GM10847 (cell line): Measurements from ENCODE around the gene AKT1S1.

Experiments
- POLR2A ChIP-seq: IDR thresholded peaks from 2 replicates; pipeline ENCODE4 v1.6.1; 2011; ENCODE audit not compliant: insufficient read length; ENCODE audit errors: extremely low read depth

Gene AKT1S1

DNA sequence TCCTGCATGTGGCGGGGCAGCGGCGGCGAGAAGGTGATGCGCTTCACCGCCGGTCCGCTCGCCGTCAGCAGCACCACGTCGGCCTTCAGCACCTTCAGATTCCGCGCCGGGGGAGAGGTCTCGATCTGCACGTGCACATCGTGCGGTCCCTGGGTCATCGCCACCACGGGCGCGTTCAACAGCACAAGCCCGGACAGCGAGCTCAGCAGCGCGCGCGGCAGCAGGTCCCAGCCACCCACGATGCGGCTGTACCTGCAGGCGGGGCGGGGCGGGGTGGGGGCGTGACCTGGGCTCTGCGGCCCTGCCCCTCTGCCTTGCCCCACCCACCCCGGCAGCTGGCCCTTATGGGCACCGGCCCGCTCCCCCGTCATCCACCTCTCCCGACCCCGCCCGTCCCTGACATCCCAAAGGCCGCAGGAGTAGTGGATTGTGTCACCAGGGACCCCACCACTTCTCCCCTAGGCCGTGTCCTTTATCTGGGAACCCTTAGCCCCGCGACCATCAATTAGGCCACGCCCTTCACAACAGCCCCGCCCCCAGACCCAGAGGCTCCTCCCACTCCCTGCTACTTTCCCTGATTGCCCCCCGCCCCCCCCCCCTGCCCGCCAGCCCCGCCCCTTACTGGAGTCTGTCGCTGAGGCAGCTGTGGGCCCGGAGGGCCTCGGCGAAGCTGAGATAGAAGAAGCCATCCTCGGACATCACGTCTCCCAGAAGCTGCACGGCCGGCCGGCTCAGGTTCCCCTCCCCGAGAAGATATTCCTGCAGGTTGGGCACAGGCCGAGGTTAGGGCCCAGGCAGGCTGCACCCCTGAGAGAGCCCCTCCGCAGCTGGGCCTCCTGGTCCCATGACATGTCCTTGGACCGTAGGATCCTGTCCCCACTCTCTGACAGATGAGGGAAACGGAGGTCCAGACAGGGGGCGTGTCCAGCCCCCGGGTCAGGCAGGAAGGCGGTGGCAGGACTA is 13.5 kb upstream of the AKT1S1 start:
- TF ChIP-seq POLR2A = no peak

DNA sequence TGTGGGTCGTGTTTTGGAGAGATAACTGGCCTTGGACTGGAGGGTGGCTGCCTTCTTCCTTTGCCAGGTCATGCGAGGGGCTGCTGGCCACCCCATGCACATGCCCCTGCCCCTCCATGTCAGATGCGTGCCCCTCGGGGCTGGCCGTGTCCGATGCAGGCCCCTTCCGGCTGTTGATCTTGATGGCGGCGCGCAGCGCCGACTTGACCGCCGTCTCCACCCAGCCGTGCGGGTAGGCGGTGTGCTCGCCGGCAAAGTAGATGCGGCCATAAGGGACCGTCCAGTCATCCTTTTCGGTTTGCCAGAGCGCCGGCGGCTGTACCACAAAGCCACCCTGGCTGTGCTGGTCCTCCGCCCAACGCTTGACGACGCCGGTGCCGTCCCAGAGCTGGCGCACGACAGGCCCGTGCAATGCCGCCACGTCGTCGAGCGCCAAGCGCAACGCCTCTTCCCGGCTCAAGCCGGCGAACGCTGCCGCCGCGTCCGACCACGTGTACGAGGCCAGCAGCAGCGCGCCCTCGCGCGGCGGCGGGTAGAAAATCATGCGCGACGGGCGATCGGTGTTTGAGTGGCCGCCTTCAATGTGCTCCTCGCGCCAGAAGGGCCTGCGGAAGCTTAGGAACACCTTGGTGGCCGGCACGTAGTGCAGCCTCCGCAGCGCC is 12.7 kb upstream of the AKT1S1 start:
- TF ChIP-seq POLR2A = no peak

DNA sequence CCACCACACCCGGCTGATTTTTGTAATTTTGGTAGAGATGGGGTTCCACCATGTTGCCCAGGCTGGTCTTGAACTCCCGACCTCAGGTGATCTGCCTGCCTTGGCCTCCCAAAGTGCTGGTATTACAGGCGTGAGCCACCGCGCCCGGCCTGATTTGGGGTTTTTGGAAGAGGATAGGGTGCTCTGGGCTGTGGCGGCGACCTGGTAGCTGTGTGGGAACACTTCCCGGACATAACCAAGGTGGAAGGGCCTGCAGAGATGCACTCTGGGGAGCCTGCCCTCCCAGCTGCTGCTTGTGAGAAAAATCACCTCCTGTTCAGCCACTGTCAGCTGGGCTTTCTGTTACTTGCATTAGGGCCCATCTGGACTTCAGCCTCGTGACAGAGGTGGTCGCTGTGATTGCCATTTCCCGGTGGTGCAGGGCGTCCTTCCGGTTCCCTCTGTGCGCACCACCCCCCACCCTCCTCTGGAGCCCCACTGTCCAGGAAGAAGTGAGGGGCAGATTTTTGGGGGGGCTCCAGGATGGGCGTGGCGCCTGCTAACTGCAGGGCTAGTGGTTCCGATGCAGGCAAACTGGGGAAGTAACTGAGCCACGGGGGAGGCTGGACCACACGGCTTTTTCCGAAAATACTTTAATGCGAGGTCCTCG is 12.0 kb upstream of the AKT1S1 start:
- no peak for TF ChIP-seq POLR2A

- TF ChIP-seq POLR2A = no peak
Measured at GRCh38 chr19:49888510-49888824, 11.3 kb upstream of the AKT1S1 start.

DNA sequence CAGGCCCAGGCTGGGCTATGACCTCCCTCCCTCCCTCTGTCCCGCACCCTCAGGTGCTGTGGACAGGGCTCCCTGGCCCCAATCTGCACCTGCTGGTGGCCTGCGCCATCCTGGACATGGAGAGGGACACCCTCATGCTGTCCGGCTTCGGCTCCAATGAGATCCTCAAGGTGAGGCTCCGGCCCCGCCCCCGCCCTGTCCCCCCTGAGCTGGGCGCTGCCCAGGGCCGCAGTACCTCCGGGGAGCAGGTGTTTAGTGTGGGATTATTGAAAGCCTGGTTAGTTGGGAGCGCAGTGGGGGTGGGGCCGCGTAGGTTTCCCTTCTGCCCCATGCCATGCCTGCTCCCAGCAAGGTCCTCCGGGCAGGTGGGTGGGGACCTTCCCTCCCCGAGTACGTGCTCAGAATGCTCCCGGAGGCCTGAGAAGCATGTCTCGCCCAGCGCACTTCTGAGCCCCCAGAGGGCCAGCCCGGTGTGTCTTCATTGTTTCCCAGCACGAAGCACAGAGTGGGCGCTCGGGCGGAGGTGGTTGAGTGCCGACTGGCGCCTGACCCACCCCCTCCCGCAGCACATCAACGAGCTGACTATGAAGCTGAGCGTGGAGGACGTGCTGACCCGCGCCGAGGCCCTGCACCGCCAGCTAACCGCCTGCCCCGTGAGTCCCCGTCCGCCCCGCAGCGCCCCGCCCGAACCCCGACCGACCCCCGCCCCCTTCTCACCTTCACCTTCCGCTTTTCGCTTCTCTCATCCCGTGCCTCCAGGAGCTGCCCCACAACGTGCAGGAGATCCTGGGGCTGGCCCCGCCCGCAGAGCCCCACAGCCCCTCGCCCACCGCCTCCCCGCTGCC is 10.7 kb upstream of the AKT1S1 start:
- TF ChIP-seq POLR2A = no peak

GRCh38 chr19:49887037-49887664 is 10.0 kb upstream of the AKT1S1 start:
- TF ChIP-seq POLR2A = no peak

- TF ChIP-seq POLR2A = no peak
Measured at GRCh38 chr19:49884760-49885159, 7.6 kb upstream of the AKT1S1 start.

DNA sequence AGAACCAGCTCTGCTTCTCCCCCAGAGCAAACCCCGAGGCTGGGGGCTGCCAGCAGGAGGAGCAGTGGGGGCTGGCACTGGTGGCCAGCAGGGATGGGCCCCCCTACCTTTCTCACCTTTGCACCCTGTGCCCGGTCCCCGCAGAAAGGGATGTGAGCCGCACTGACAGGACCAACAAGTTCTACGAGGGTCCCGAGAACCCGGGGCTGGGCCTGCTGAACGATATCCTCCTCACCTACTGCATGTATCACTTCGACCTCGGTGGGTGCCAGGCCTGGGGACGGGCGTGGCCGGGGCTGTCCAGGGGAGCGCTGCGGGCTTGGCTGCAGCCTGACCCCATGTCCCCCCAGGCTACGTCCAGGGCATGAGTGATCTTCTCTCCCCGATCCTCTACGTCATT is 7.0 kb upstream of the AKT1S1 start:
- no peak for TF ChIP-seq POLR2A

- no peak for TF ChIP-seq POLR2A
Measured at GRCh38 chr19:49883094-49883493, 5.9 kb upstream of the AKT1S1 start.

GRCh38 chr19:49882643-49883042 is 5.5 kb upstream of the AKT1S1 start:
- TF ChIP-seq POLR2A = no peak

DNA sequence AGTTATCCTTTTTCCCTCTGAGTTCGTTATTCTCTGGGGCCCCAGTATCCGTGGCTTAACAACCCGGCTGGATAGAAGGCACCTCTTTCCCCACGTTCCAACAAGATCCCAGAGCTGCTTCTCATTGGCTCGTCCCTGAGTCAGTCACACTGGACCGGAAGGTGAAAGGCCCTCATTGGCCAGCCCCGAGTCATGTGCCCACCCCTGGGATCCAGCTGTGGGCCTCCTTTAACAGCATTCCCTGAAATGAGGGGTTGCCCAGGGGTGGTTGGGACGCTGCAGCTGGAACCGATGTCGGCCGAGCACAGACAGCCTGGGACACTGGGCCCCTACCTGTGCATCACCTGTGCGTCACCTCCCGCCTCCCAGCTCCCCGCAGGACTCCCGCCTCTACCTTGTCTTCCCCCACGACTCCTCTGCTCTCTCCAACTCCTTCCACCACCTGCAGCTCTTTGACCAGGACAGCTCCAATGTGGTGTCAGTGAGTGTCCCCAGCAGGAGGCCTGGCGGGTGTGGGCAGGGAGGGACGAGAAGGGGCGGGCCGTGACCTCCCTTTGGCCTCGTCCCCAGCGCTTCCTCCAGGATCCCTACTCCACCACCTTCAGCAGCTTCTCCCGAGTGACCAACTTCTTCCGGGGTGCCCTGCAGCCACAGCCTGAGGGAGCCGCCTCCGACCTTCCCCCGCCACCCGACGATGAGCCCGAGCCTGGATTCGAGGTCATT is 4.7 kb upstream of the AKT1S1 start:
- TF ChIP-seq POLR2A = peak; percentile 6

GRCh38 chr19:49881186-49881585 is 4.0 kb upstream of the AKT1S1 start:
- no peak for TF ChIP-seq POLR2A

DNA sequence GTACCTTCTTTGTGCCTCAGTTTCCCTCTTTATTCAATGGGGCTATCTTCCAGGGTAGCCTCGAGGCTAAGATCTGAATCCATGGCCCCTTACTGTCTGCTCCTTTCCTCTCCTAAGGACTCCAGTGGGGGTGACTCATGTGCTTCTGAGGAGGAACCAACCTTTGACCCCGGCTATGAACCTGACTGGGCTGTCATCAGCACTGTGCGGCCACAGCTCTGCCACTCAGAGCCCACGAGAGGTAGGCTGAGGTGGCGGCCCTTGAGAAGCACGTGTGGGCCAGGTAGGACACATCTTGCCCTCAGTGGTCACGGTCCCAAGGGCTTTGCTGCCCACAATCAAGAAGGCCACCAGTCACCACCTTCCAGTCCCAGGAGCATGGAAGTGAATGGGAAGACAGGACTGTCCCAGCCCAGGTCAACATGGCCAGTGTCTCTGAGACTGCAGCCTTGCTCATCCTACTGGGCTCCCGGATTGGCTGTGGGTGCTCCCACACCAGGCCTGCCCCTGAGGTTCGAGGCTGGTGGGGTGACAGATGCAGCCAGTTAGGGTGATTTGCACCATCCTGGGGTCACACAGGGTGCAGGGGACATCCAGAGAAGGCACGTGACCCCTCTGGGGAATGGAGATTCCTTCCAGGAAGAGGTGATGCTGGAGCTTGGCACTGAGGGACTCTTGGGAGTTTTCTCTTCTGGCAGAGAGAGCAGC is 3.2 kb upstream of the AKT1S1 start:
- TF ChIP-seq POLR2A = no peak
